Trophoblast cell (in vitro differentiated cells and primary cell): ENCODE data around the gene PRKAR1B.

Experiments used
- DNase-seq, 2 donors: peaks; one replicate each; pipeline ENCODE4 v3.0.0-alpha.2; 2016
- H2AFZ ChIP-seq: 2 replicates; pipeline ENCODE4 v1.6.1; 2013; ENCODE audit warnings: low read length, moderate library complexity, mild to moderate bottlenecking; ENCODE audit not compliant: insufficient read depth, poor library complexity
- H2AK5ac ChIP-seq: 2 replicates; pipeline ENCODE4 v1.6.1; 2013; ENCODE audit warnings: mild to moderate bottlenecking, low read length
- H2BK120ac ChIP-seq: 2 replicates; pipeline ENCODE4 v1.6.1; 2013; ENCODE audit warnings: low read length, mild to moderate bottlenecking, moderate library complexity; ENCODE audit not compliant: insufficient read depth, poor library complexity
- H2BK12ac ChIP-seq: 2 replicates; pipeline ENCODE4 v1.6.1; 2013; ENCODE audit warnings: mild to moderate bottlenecking, low read length, moderate library complexity
- H2BK5ac ChIP-seq: 2 replicates; pipeline ENCODE4 v1.6.1; 2013; ENCODE audit warnings: low read length, low read depth, moderate library complexity, mild to moderate bottlenecking; ENCODE audit not compliant: poor library complexity
- H3K14ac ChIP-seq: 2 replicates; pipeline ENCODE4 v1.6.1; 2013; ENCODE audit warnings: mild to moderate bottlenecking, low read length
- H3K18ac ChIP-seq: 2 replicates; pipeline ENCODE4 v1.6.1; 2013; ENCODE audit warnings: mild to moderate bottlenecking, low read length
- H3K23ac ChIP-seq: 2 replicates; pipeline ENCODE4 v1.6.1; 2013; ENCODE audit warnings: low read length
- H3K27ac ChIP-seq: 2 replicates; pipeline ENCODE4 v1.5.1; 2013; ENCODE audit warnings: low read depth, mild to moderate bottlenecking, inconsistent platforms, low read length, moderate library complexity
- H3K27me3 ChIP-seq: 2 replicates; pipeline ENCODE4 v1.6.1; 2013; ENCODE audit warnings: inconsistent platforms, mild to moderate bottlenecking, low read length, moderate library complexity; ENCODE audit not compliant: insufficient read depth
- H3K36me3 ChIP-seq, 2 experiments: 1 replicate in 1 of 2; 2 replicates in 1 of 2; pipeline ENCODE4 v1.6.1; 2013; ENCODE audit warnings: low read length in 2 of 2, mild to moderate bottlenecking in 2 of 2, moderate library complexity in 1 of 2; ENCODE audit not compliant: insufficient read depth in 2 of 2, control insufficient read depth in 1 of 2
- H3K4ac ChIP-seq: 2 replicates; pipeline ENCODE4 v1.6.1; 2013; ENCODE audit warnings: low read depth, mild to moderate bottlenecking, low read length, moderate library complexity
- H3K4me1 ChIP-seq, 2 experiments: 1 replicate in 1 of 2; 2 replicates in 1 of 2; pipeline ENCODE4 v1.6.1; 2013; ENCODE audit warnings: low read length in 2 of 2, mild to moderate bottlenecking in 2 of 2, moderate library complexity in 1 of 2; ENCODE audit not compliant: insufficient read depth in 2 of 2, control insufficient read depth in 1 of 2
- H3K4me2 ChIP-seq: 2 replicates; pipeline ENCODE4 v1.6.1; 2013; ENCODE audit warnings: inconsistent platforms, mild to moderate bottlenecking, low read length, moderate library complexity
- H3K4me3 ChIP-seq: 2 replicates; pipeline ENCODE4 v1.5.1; 2013; ENCODE audit warnings: mild to moderate bottlenecking, low read depth, low read length, inconsistent platforms
- H3K79me1 ChIP-seq: one replicate; pipeline ENCODE4 v1.6.1; 2013; ENCODE audit warnings: low read length
- H3K79me2 ChIP-seq: 2 replicates; pipeline ENCODE4 v1.6.1; 2013; ENCODE audit warnings: low read length, mild to moderate bottlenecking; ENCODE audit not compliant: control insufficient read depth, insufficient read depth, poor library complexity
- H3K9ac ChIP-seq: 2 replicates; pipeline ENCODE4 v1.6.1; 2013; ENCODE audit warnings: mild to moderate bottlenecking, low read length
- H3K9me3 ChIP-seq: 2 replicates; pipeline ENCODE4 v1.6.1; 2013; ENCODE audit warnings: low read depth, mild to moderate bottlenecking, control low read depth, inconsistent platforms, low read length; ENCODE audit not compliant: insufficient read depth
- H4K12ac ChIP-seq: 2 replicates; pipeline ENCODE4 v1.6.1; 2013; ENCODE audit warnings: low read depth, mild to moderate bottlenecking, low read length, moderate library complexity
- H4K8ac ChIP-seq: 2 replicates; pipeline ENCODE4 v1.6.1; 2013; ENCODE audit warnings: low read depth, mild to moderate bottlenecking, low read length, moderate library complexity
- H4K91ac ChIP-seq: one replicate; pipeline ENCODE4 v1.6.1; 2013; ENCODE audit warnings: low read depth, mild to moderate bottlenecking, low read length, moderate library complexity
- WGBS: extraction: QIAGEN DNeasy Blood & Tissue Kit; methylation state at CpG from one replicate; pipeline ENCODE4 v1.1.7; 2013; ENCODE audit warnings: missing lambda C conversion rate; ENCODE audit not compliant: insufficient read length, insufficient coverage; ENCODE audit errors: extremely low coverage; 5-methylcytosine and 5-hydroxymethylcytosine counted together

The PRKAR1B gene

DNA sequence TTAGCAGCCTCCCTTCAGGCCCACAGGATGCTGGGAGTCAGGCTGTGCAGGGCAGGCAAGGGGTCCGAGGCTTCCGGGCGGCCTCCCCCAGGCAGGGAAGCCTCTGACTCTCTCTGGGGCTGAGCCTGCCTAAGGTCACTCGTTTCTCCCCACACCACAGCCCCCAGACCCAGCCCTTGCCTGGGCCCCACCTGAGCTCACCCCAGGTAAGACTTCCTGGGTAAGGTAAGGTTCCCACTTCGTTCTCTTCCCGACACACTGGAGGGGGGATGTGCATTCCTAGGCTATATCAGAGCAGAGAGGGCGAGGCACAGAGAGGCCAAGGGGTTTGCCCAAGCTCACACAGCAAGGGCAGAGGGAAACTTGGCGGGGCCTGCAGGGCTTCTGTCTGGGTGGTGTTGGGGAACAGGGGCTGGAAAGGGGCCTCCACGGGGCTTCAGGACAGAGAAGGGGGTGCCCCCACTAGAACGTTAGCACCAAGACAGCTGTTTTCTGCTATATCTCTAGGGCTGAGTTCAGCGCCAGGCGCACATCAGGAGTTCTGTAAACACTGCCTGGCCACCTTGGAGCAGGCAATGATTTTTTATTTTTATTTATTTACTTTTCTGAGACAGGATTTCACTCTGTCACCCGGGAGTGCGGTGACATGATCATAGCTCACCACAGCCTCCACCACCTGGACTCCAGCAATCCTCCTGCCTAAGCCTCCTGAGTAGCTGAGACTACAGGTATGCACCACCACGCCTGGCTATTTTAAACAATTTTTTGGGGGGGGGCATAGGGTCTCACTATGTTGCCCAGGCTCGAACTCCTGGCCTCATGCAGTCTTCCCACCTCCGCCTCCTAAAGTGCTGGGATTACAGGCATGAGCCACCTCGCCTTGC, 182.5 kb downstream of the PRKAR1B start:
- Histone ChIP-seq H3K4me1 (peaks cover 25 to 33% of the 10 kb centered on the region in 2 experiments), H3K4ac (no peak overlapping the region), H2AK5ac (no peak overlapping the region), H3K27me3 (no peaks in the 10 kb centered on the region), H2BK12ac (no peak overlapping the region), H2BK5ac (no peak overlapping the region), H3K9ac (no peak overlapping the region), H3K79me1 (peaks cover 33% of the 10 kb centered on the region), H3K23ac (no peak overlapping the region), H3K27ac (no peak overlapping the region), H4K91ac (peak overlapping the region; percentile 11), H2AFZ (no peak overlapping the region), H3K4me2 (no peak overlapping the region), H4K8ac (no peak overlapping the region), H3K9me3 (peaks cover 8% of the 10 kb centered on the region), H2BK120ac (no peak overlapping the region), H3K18ac (no peak overlapping the region), H4K12ac (no peak overlapping the region), H3K4me3 (no peak overlapping the region), H3K14ac (no peak overlapping the region), H3K36me3 (no peaks in the 10 kb centered on the region), H3K79me2 (no peaks in the 10 kb centered on the region)
- no CpG with 5 or more reads among the region's 18 CpGs for WGBS
- DNase-seq: no peak

DNA sequence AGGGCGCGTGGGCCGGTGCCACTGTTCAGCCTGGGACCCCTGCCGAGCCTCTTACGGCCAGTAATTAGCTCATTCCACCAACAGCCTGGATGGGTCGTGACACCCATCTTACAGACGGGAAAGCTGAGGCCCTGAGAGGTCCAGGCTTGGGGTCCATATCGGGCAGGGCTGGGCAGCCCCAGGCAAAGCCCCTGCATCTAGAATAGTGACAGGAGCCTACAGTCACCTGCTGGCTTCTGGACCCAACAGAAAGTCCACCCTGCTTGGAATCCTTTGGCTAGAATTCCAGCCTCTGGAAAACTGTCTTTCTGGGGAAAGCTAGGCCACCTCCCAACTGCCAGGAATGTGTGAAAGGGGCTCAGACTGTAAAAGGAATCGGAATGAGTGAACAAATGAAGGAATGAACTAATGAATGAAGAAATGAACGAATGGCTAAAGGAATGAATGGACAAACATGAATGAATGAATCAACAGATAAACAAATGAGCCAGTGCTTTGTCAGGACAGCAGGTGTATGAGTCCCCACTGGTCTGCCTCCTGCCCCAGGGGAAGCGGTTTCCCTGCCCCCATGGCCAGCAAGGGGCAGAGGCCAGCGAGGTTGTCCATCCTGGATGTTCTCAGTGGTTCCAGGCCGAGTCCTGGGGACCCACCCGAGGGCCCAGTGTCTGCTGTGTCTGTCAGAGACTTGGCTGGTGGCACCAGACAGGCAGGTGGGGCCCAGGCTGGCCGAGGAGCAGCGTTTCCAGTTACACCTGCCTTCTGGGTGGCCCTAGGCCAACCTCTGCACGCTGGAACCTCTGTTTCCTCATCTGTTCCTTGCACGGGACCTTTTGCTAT, 183.4 kb downstream of the PRKAR1B start:
- Histone ChIP-seq H3K27ac (peak overlapping the region; percentile 61), H3K14ac (peak overlapping the region; percentile 29), H3K4ac (no peak overlapping the region), H3K36me3 (no peaks in the 10 kb centered on the region), H2BK5ac (no peak overlapping the region), H2BK12ac (peak overlapping the region; percentile 66), H2BK120ac (peak overlapping the region; percentile 53), H3K4me3 (no peak overlapping the region), H3K4me2 (no peak overlapping the region), H3K79me1 (peaks cover 41% of the 10 kb centered on the region), H3K23ac (no peak overlapping the region), H3K79me2 (peaks cover 5% of the 10 kb centered on the region), H2AFZ (no peak overlapping the region), H4K91ac (peak overlapping the region; percentile 79), H2AK5ac (peak overlapping the region; percentile 67), H3K27me3 (no peaks in the 10 kb centered on the region), H4K8ac (no peak overlapping the region), H3K9me3 (peaks cover 8% of the 10 kb centered on the region), H4K12ac (no peak overlapping the region), H3K4me1 (peaks cover 32 to 41% of the 10 kb centered on the region in 2 experiments), H3K9ac (no peak overlapping the region), H3K18ac (no peak overlapping the region)
- WGBS: no CpG with 5 or more reads among the region's 18 CpGs
- no peak for DNase-seq

DNA sequence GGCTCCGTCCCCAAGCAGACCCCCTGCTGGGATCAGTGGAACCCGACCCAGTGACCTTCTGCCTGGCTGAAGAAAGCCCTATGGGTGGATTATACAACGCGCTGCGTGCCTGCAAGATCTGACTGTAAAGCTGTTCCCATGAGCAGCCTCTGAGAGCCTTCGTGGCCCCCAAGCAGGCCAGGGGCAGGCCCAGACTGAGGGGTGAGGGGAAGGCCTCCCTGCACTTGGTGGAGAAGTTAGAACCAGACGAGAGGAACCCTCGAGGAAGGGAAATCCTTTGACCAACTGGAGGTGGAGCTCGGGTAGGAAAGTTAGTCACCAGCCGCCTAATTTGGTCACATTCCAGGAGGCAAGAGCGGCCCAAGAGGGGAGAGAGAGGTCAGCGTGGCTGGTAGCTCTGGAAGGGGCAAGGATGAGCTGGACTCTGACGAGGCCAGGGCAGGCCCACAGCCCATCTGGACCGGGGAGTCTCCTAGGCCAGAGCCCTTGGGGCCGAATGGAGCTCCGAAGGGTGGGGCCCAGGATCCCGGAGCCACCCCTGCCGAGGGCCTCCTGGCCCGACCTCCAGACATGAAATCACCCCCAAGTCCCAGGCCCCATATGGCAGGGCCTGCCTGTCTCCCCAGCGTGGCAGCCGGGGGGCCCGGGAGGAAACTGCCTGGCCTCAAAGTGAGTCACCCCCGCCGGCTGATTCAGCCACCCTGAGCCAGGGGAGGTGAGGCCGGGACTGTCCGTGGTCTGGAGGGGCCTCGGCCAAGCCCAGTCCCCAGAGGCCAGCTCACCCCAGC, 184.2 kb downstream of the PRKAR1B start:
- WGBS: no CpG with 5 or more reads among the region's 27 CpGs
- H3K79me1 ChIP-seq: peaks cover 46% of the 10 kb centered on the region
- H4K12ac ChIP-seq: no peak overlapping the region
- H3K14ac ChIP-seq: peak overlapping the region; percentile 36
- no peak overlapping the region for H2AFZ ChIP-seq
- no peaks in the 10 kb centered on the region for H3K27me3 ChIP-seq
- H3K36me3 ChIP-seq: no peaks in the 10 kb centered on the region
- peak overlapping the region; percentile 61 for H3K27ac ChIP-seq
- H4K8ac ChIP-seq: peak overlapping the region; percentile 44
- H3K4ac ChIP-seq: peak overlapping the region; percentile 19
- peak in 1 of 2 donors; percentile 21 for DNase-seq
- peak overlapping the region; percentile 3 for H3K4me2 ChIP-seq
- H2BK5ac ChIP-seq: peak overlapping the region; percentile 46
- H4K91ac ChIP-seq: peak overlapping the region; percentile 79
- H2BK120ac ChIP-seq: peak overlapping the region; percentile 65
- peaks cover 38 to 47% of the 10 kb centered on the region in 2 experiments for H3K4me1 ChIP-seq
- peaks cover 8% of the 10 kb centered on the region for H3K79me2 ChIP-seq
- no peak overlapping the region for H3K23ac ChIP-seq
- H3K4me3 ChIP-seq: no peak overlapping the region
- peaks cover 8% of the 10 kb centered on the region for H3K9me3 ChIP-seq
- H3K18ac ChIP-seq: peak overlapping the region; percentile 62
- H2BK12ac ChIP-seq: peak overlapping the region; percentile 86
- peak overlapping the region; percentile 31 for H2AK5ac ChIP-seq
- no peak overlapping the region for H3K9ac ChIP-seq
